ENCODE results near the gene TPD52L2.
"Not testable (repeated sequence)": the region's sequence is repeated elsewhere in the genome, so short reads cannot be mapped to it uniquely, and the experiment has no call there.

Gene TPD52L2

GRCh38 chr20:63868264-63868663, 3.2 kb downstream of the TPD52L2 start:
- DNase-seq = no peak

GRCh38 chr20:63873477-63873971, 8.5 kb downstream of the TPD52L2 start:
- no peak for DNase-seq

More at GRCh38 chr20:63868264-63868663, 3.2 kb downstream of the TPD52L2 start:
- TF ChIP-seq GATA1 (IDR thresholded peaks at IDR 0.05; ENCODE audit: low read depth, low read length) (no peak), POLR2A (IDR thresholded peaks at IDR 0.05; ENCODE audit: low read length) (no peak)

GRCh38 chr20:63874241-63874640, 9.2 kb downstream of the TPD52L2 start:
- DNase-seq = not testable (repeated sequence)

More at GRCh38 chr20:63873477-63873971, 8.5 kb downstream of the TPD52L2 start:
- TF ChIP-seq POLR2A (IDR thresholded peaks at IDR 0.05; ENCODE audit: low read length) = no peak
- no peak for TF ChIP-seq GATA1 (IDR thresholded peaks at IDR 0.05; ENCODE audit: low read depth, low read length)

GRCh38 chr20:63876489-63877036, 11.5 kb downstream of the TPD52L2 start:
- TF ChIP-seq POLR2A (IDR thresholded peaks at IDR 0.05; ENCODE audit: low read length) (no peak), GATA1 (IDR thresholded peaks at IDR 0.05; ENCODE audit: low read depth, low read length) (no peak)
- no peak for DNase-seq

- no peak for DNase-seq
- TF ChIP-seq POLR2A (IDR thresholded peaks at IDR 0.05; ENCODE audit: low read length) (no peak), GATA1 (IDR thresholded peaks at IDR 0.05; ENCODE audit: low read depth, low read length) (no peak)
These were observed 12.8 kb downstream of the TPD52L2 start for GRCh38 chr20:63877755-63878470.

- no peak for DNase-seq
- no peak for TF ChIP-seq POLR2A (IDR thresholded peaks at IDR 0.05; ENCODE audit: low read length)
- TF ChIP-seq GATA1 (IDR thresholded peaks at IDR 0.05; ENCODE audit: low read depth, low read length) = no peak
These were observed 14.0 kb downstream of the TPD52L2 start for GRCh38 chr20:63878899-63879663.

GRCh38 chr20:63880901-63881300, 15.8 kb downstream of the TPD52L2 start:
- not testable (repeated sequence) for DNase-seq

GRCh38 chr20:63881451-63882226, 16.6 kb downstream of the TPD52L2 start:
- DNase-seq = no peak
- TF ChIP-seq GATA1 (IDR thresholded peaks at IDR 0.05; ENCODE audit: low read depth, low read length) (no peak), POLR2A (IDR thresholded peaks at IDR 0.05; ENCODE audit: low read length) (no peak)

GRCh38 chr20:63882257-63883200, 17.5 kb downstream of the TPD52L2 start:
- TF ChIP-seq GATA1 (IDR thresholded peaks at IDR 0.05; ENCODE audit: low read depth, low read length) = no peak
- TF ChIP-seq POLR2A (IDR thresholded peaks at IDR 0.05; ENCODE audit: low read length) = no peak
- no peak for DNase-seq

- TF ChIP-seq POLR2A (IDR thresholded peaks at IDR 0.05; ENCODE audit: low read length) = no peak
- no peak for TF ChIP-seq GATA1 (IDR thresholded peaks at IDR 0.05; ENCODE audit: low read depth, low read length)
- DNase-seq = no peak
These were observed 18.1 kb downstream of the TPD52L2 start for GRCh38 chr20:63883201-63883593.

- DNase-seq = no peak
- TF ChIP-seq GATA1 (IDR thresholded peaks at IDR 0.05; ENCODE audit: low read depth, low read length) (no peak), POLR2A (IDR thresholded peaks at IDR 0.05; ENCODE audit: low read length) (no peak)
These were observed 19.6 kb downstream of the TPD52L2 start for GRCh38 chr20:63884506-63885263.

All from erythroblast (primary cell).